Measurements from ENCODE around the gene MKRN2. TPM values are rescaled to one million over a fixed set of nuclear protein-coding genes. Genes with fewer than 3 reads are reported as not detected.

The MKRN2 gene
- total RNA-seq, 1 experiment from 2014 or later = 27.9 TPM

- ATAC-seq = no peak
- Histone ChIP-seq H3K4me3 (replicated peaks in 1 of 2; ENCODE audit: low read depth in 1 of 2, low read length in 2 of 2) (no peak overlapping the region), H3K9me3 (ENCODE audit: control insufficient read depth in 1 of 2, insufficient read depth in 1 of 2, low read depth in 1 of 2, low read length in 2 of 2) (no peaks in the 10 kb centered on the region), H3K4me2 (ENCODE audit: low read length) (no peak overlapping the region), H3K9me2 (ENCODE audit: insufficient read depth) (no peaks in the 10 kb centered on the region), H3K27me3 (ENCODE audit: insufficient read depth, low read length) (no peaks in the 10 kb centered on the region), H2AFZ (ENCODE audit: low read depth, low read length, poor library complexity, severe bottlenecking) (no peak overlapping the region), H3K9ac (ENCODE audit: low read length) (no peak overlapping the region), H3K36me3 (ENCODE audit: control insufficient read depth in 1 of 2, insufficient read depth in 2 of 2, low read length in 2 of 2) (no peaks in the 10 kb centered on the region), H3K27ac (ENCODE audit: low read depth, low read length) (no peak overlapping the region), H4K20me1 (ENCODE audit: insufficient read depth) (peaks cover 11% of the 10 kb centered on the region; the same call in 1 of the 2 replicates), H3K4me1 (ENCODE audit: control insufficient read depth in 1 of 2, insufficient read depth in 2 of 2, low read length in 2 of 2) (peaks cover 8 to 19% of the 10 kb centered on the region in 2 experiments), H3K79me2 (ENCODE audit: insufficient read depth, low read length) (peaks cover 93% of the 10 kb centered on the region)
- DNase-seq (ENCODE audit: low read depth, low spot score) = no peak
- ChIA-PET RAD21 (ENCODE audit: low non-redundant PET in 1 of 2, low total read pairs in 2 of 2, uncharacterized antibody in 2 of 2, unreplicated experiment in 2 of 2) (no interaction called here), POLR2A (no interaction called here), CTCF (no interaction called here)
- intact Hi-C loops (cut with micrococcal nuclease) = no loop called here
- no TSS peak for BruUV-seq (replicated peaks)
- TF ChIP-seq FOSL1 (IDR thresholded peaks at IDR 0.05; ENCODE audit: low read depth) = no peak
Observed at GRCh38 chr3:12561397-12561796, 4.5 kb downstream of the MKRN2 start.

GRCh38 chr3:12562451-12562850 is 5.6 kb downstream of the MKRN2 start:
- intact Hi-C loops (cut with micrococcal nuclease) = no loop called here
- H3K9ac ChIP-seq (ENCODE audit: low read length) = no peak overlapping the region
- peaks cover 8 to 16% of the 10 kb centered on the region in 2 experiments for H3K4me1 ChIP-seq (ENCODE audit: control insufficient read depth in 1 of 2, insufficient read depth in 2 of 2, low read length in 2 of 2)
- CTCF ChIA-PET = interaction anchor here (1.3 to 1.5 kb wide), 2 partner anchors 17 to 245 kb away, joined by 3 read pairs; partner anchors contain the start of gene MKRN2OS
- H3K4me3 ChIP-seq (replicated peaks in 1 of 2; ENCODE audit: low read depth in 1 of 2, low read length in 2 of 2) = no peak overlapping the region
- no peak for DNase-seq (ENCODE audit: low read depth, low spot score)
- no peaks in the 10 kb centered on the region for H3K36me3 ChIP-seq (ENCODE audit: control insufficient read depth in 1 of 2, insufficient read depth in 2 of 2, low read length in 2 of 2)
- RAD21 ChIA-PET (ENCODE audit: low non-redundant PET in 1 of 2, low total read pairs in 2 of 2, uncharacterized antibody in 2 of 2, unreplicated experiment in 2 of 2) = no interaction called here
- no peak for ATAC-seq
- POLR2A ChIA-PET = no interaction called here
- no peaks in the 10 kb centered on the region for H3K9me2 ChIP-seq (ENCODE audit: insufficient read depth)
- no peak overlapping the region for H3K27ac ChIP-seq (ENCODE audit: low read depth, low read length)
- H3K27me3 ChIP-seq (ENCODE audit: insufficient read depth, low read length) = no peaks in the 10 kb centered on the region
- peaks cover 98% of the 10 kb centered on the region for H3K79me2 ChIP-seq (ENCODE audit: insufficient read depth, low read length)
- H2AFZ ChIP-seq (ENCODE audit: low read depth, low read length, poor library complexity, severe bottlenecking) = no peak overlapping the region
- peaks cover 11% of the 10 kb centered on the region; the same call in 1 of the 2 replicates for H4K20me1 ChIP-seq (ENCODE audit: insufficient read depth)
- H3K4me2 ChIP-seq (ENCODE audit: low read length) = no peak overlapping the region
- no peaks in the 10 kb centered on the region for H3K9me3 ChIP-seq (ENCODE audit: control insufficient read depth in 1 of 2, insufficient read depth in 1 of 2, low read depth in 1 of 2, low read length in 2 of 2)
- BruUV-seq (replicated peaks) = no TSS peak
- TF ChIP-seq MAX (IDR thresholded peaks at IDR 0.05) (no peak), SIN3A (IDR thresholded peaks at IDR 0.05; ENCODE audit: low read depth) (no peak), CBX3 (IDR thresholded peaks at IDR 0.05; ENCODE audit: low read depth) (no peak), ZFX (IDR thresholded peaks at IDR 0.05) (no peak), REST (IDR thresholded peaks at IDR 0.05; ENCODE audit: low read depth) (no peak), EZH2phosphoT487 (IDR thresholded peaks at IDR 0.05; ENCODE audit: borderline replicate concordance) (no peak), ZBTB33 (IDR thresholded peaks at IDR 0.05; ENCODE audit: extremely low read depth, insufficient replicate concordance, low read length) (no peak), SP1 (IDR thresholded peaks at IDR 0.05; ENCODE audit: low read depth) (no peak), CEBPB (IDR thresholded peaks at IDR 0.05; ENCODE audit: low read depth) (no peak), ZNF274 (IDR thresholded peaks at IDR 0.05; ENCODE audit: low read depth, low read length) (no peak), TCF7L2 (IDR thresholded peaks at IDR 0.05; ENCODE audit: borderline replicate concordance, extremely low read depth, insufficient read depth, insufficient read length) (no peak), YY1 (IDR thresholded peaks at IDR 0.05; ENCODE audit: extremely low read depth, insufficient replicate concordance, low read depth, low read length) (no peak), EGR1 (IDR thresholded peaks at IDR 0.05; ENCODE audit: low read depth) (no peak), JUND (IDR thresholded peaks at IDR 0.05) (no peak), RAD21 (IDR thresholded peaks at IDR 0.05; ENCODE audit: low read depth) (no peak), EZH2 (IDR thresholded peaks at IDR 0.05) (no peak)

Measured in HCT116 (cell line).